KMS-11 (cell line): Measurements from ENCODE around the gene ACADSB.

Experiments
- H2AFZ ChIP-seq: fragments of 200-600 bp; sonication (generic); 2 replicates; pipeline ENCODE4 v1.6.1; 2016; ENCODE audit warnings: antibody characterized with exemption, mixed run types, low read depth
- H3K27ac ChIP-seq: fragments of 200-600 bp; sonication (generic); 2 replicates; pipeline ENCODE4 v1.6.1; 2016; ENCODE audit warnings: mild to moderate bottlenecking, mixed run types
- H3K27me3 ChIP-seq: fragments of 200-600 bp; sonication (generic); 2 replicates; pipeline ENCODE4 v1.6.1; 2017; ENCODE audit warnings: mild to moderate bottlenecking, low read depth, mixed run types, moderate library complexity; ENCODE audit not compliant: insufficient read depth
- H3K36me3 ChIP-seq: fragments of 200-600 bp; sonication (generic); 2 replicates; pipeline ENCODE4 v1.6.1; 2017; ENCODE audit warnings: mild to moderate bottlenecking, mixed run types; ENCODE audit not compliant: insufficient read depth
- H3K4me1 ChIP-seq: fragments of 200-600 bp; sonication (generic); 2 replicates; pipeline ENCODE4 v1.6.1; 2016; ENCODE audit warnings: mild to moderate bottlenecking, low read depth, mixed run types; ENCODE audit not compliant: poor library complexity, severe bottlenecking
- H3K4me2 ChIP-seq: fragments of 200-600 bp; sonication (generic); 2 replicates; pipeline ENCODE4 v1.7.0; 2016; ENCODE audit warnings: mild to moderate bottlenecking, mixed run types
- H3K4me3 ChIP-seq: fragments of 200-600 bp; sonication (generic); IDR thresholded peaks from 2 replicates; pipeline ENCODE4 v1.6.1; 2017; ENCODE audit warnings: low read depth, low read length, mixed read lengths; ENCODE audit not compliant: insufficient read depth
- H3K79me2 ChIP-seq: fragments of 200-600 bp; sonication (generic); 2 replicates; pipeline ENCODE4 v1.6.1; 2016; ENCODE audit warnings: low read depth, mixed run types; ENCODE audit not compliant: insufficient read depth
- H3K9ac ChIP-seq: fragments of 200-600 bp; sonication (generic); 2 replicates; pipeline ENCODE4 v1.6.1; 2016; ENCODE audit warnings: mild to moderate bottlenecking, mixed run types
- H4K20me1 ChIP-seq: fragments of 200-600 bp; sonication (generic); 2 replicates; pipeline ENCODE4 v1.6.1; 2016; ENCODE audit warnings: mild to moderate bottlenecking, mixed run types; ENCODE audit not compliant: insufficient read depth
- CTCF ChIP-seq: fragments of 200-600 bp; sonication (generic); conservative IDR thresholded peaks from 2 replicates; pipeline ENCODE4 v1.6.1; 2017; ENCODE audit warnings: low read depth, mild to moderate bottlenecking, antibody characterized with exemption, low read length, moderate library complexity, mixed read lengths

Gene ACADSB

GRCh38 chr10:123009105-123009820, 457 bp downstream of the ACADSB start:
- Histone ChIP-seq H3K27me3 (no peaks in the 10 kb centered on the region), H3K9ac (peak overlapping the region; percentile 96; the same call in 1 of the 2 replicates), H3K4me2 (peak overlapping the region; percentile 75), H2AFZ (peak overlapping the region; percentile 94), H3K36me3 (no peaks in the 10 kb centered on the region), H3K79me2 (peaks cover 40% of the 10 kb centered on the region), H3K27ac (no peak overlapping the region), H3K4me1 (peaks cover 10% of the 10 kb centered on the region), H3K4me3 (peak overlapping the region; percentile 6), H4K20me1 (no peaks in the 10 kb centered on the region)
- TF ChIP-seq CTCF: no peak

- no peak overlapping the region for H2AFZ ChIP-seq
- H4K20me1 ChIP-seq: no peaks in the 10 kb centered on the region
- H3K4me3 ChIP-seq: no peak overlapping the region
- no peaks in the 10 kb centered on the region for H3K36me3 ChIP-seq
- H3K27ac ChIP-seq: no peak overlapping the region
- no peak overlapping the region for H3K9ac ChIP-seq
- H3K27me3 ChIP-seq: no peaks in the 10 kb centered on the region
- peaks cover 5% of the 10 kb centered on the region for H3K4me1 ChIP-seq
- TF ChIP-seq CTCF: no peak
- peaks cover 13% of the 10 kb centered on the region for H3K79me2 ChIP-seq
- H3K4me2 ChIP-seq: no peak overlapping the region
Observed at GRCh38 chr10:123011987-123012386, 3.2 kb downstream of the ACADSB start.

- H3K27me3 ChIP-seq: no peaks in the 10 kb centered on the region
- H3K79me2 ChIP-seq: no peaks in the 10 kb centered on the region
Observed at GRCh38 chr10:123013456-123014419, 4.9 kb downstream of the ACADSB start.

GRCh38 chr10:123014772-123015171, 6.0 kb downstream of the ACADSB start:
- no peaks in the 10 kb centered on the region for H3K27me3 ChIP-seq
- H3K9ac ChIP-seq: no peak overlapping the region
- no peak overlapping the region for H3K27ac ChIP-seq
- no peaks in the 10 kb centered on the region for H3K4me1 ChIP-seq
- no peaks in the 10 kb centered on the region for H4K20me1 ChIP-seq
- no peaks in the 10 kb centered on the region for H3K79me2 ChIP-seq
- no peaks in the 10 kb centered on the region for H3K36me3 ChIP-seq
- H2AFZ ChIP-seq: no peak overlapping the region
- H3K4me2 ChIP-seq: no peak overlapping the region
- TF ChIP-seq CTCF: no peak
- H3K4me3 ChIP-seq: no peak overlapping the region

More at GRCh38 chr10:123013456-123014419, 4.9 kb downstream of the ACADSB start:
- Histone ChIP-seq H3K4me2 (no peak overlapping the region), H3K9ac (no peak overlapping the region), H2AFZ (no peak overlapping the region), H3K4me1 (no peaks in the 10 kb centered on the region), H4K20me1 (no peaks in the 10 kb centered on the region), H3K27ac (no peak overlapping the region), H3K36me3 (no peaks in the 10 kb centered on the region), H3K4me3 (no peak overlapping the region)
- TF ChIP-seq CTCF: no peak
